ENCODE data around the gene KCNQ1.

Gene KCNQ1

GRCh38 chr11:2559527-2560311, 114.9 kb downstream of the KCNQ1 start:
- no peak for DNase-seq

GRCh38 chr11:2561696-2562581, 117.1 kb downstream of the KCNQ1 start:
- no peak for DNase-seq

- DNase-seq, result no peak
Observed at GRCh38 chr11:2562890-2563212, 118.0 kb downstream of the KCNQ1 start.

GRCh38 chr11:2563213-2564007, 118.6 kb downstream of the KCNQ1 start:
- no peak for DNase-seq

GRCh38 chr11:2564008-2564530, 119.3 kb downstream of the KCNQ1 start:
- no peak for DNase-seq

GRCh38 chr11:2564588-2565425, 120.0 kb downstream of the KCNQ1 start:
- no peak for DNase-seq

GRCh38 chr11:2565447-2566222, 120.8 kb downstream of the KCNQ1 start:
- DNase-seq, result no peak

GRCh38 chr11:2566223-2567025, 121.6 kb downstream of the KCNQ1 start:
- DNase-seq, result no peak

GRCh38 chr11:2567026-2567671, 122.3 kb downstream of the KCNQ1 start:
- no peak for DNase-seq

- no peak for DNase-seq
Observed at GRCh38 chr11:2569321-2569721, 124.5 kb downstream of the KCNQ1 start.

- DNase-seq, result no peak
Observed at GRCh38 chr11:2569731-2570210, 125.0 kb downstream of the KCNQ1 start.

- no peak for DNase-seq
Observed at GRCh38 chr11:2570211-2570811, 125.5 kb downstream of the KCNQ1 start.

GRCh38 chr11:2570841-2571597, 126.2 kb downstream of the KCNQ1 start:
- DNase-seq, result no peak

GRCh38 chr11:2571598-2572281, 126.9 kb downstream of the KCNQ1 start:
- DNase-seq, result no peak

- no peak for DNase-seq
Observed at GRCh38 chr11:2572491-2573239, 127.9 kb downstream of the KCNQ1 start.

GRCh38 chr11:2573240-2574042, 128.6 kb downstream of the KCNQ1 start:
- DNase-seq, result no peak

Measured in DMS79 treated with DMSO at 0.1 percent for 48 hours (cell line).